CD4-positive, alpha-beta T cell treated with Interleukin-2 at 100 ng/mL for 4 hours (primary cell): ENCODE measurements around the gene VIPR2.
"Not testable (repeated sequence)": the region's sequence is repeated elsewhere in the genome, so short reads cannot be mapped to it uniquely, and the experiment has no call there.

ENCODE experiments used
- DNase-seq: peaks from one replicate; pipeline ENCODE4 v3.0.0-alpha.2; 2020; ENCODE audit warnings: low spot score

The VIPR2 gene

GRCh38 chr7:158985583-158985982, 159.1 kb downstream of the VIPR2 start:
- no peak for DNase-seq

GRCh38 chr7:158984007-158984406, 160.7 kb downstream of the VIPR2 start:
- not testable (repeated sequence) for DNase-seq

- DNase-seq: not testable (repeated sequence)
Observed at GRCh38 chr7:158982080-158982479, 162.6 kb downstream of the VIPR2 start.

GRCh38 chr7:158979635-158980351, 164.9 kb downstream of the VIPR2 start:
- DNase-seq: no peak

- DNase-seq: no peak
Observed at GRCh38 chr7:158979023-158979529, 165.6 kb downstream of the VIPR2 start.
